ENCODE results near the gene FMO1.
"Not testable (repeated sequence)": the region's sequence is repeated elsewhere in the genome, so short reads cannot be mapped to it uniquely, and the experiment has no call there.

The FMO1 gene

GRCh38 chr1:171219346-171220080, 28.8 kb upstream of the FMO1 start:
- peak overlapping the region; percentile 77 for H3K9ac ChIP-seq (ENCODE audit: low read depth, low read length)
- peak overlapping the region; percentile 97 for H3K27ac ChIP-seq (ENCODE audit: low read depth, low read length)
- H3K4me3 ChIP-seq (ENCODE audit: low read depth, low read length) = peak overlapping the region; percentile 64

GRCh38 chr1:171220081-171220420, 28.2 kb upstream of the FMO1 start:
- peaks cover 9% of the 10 kb centered on the region; the same call in 1 of the 2 replicates for H3K9me3 ChIP-seq (ENCODE audit: control insufficient read depth, insufficient read depth, low read length)
- H3K36me3 ChIP-seq (ENCODE audit: control insufficient read depth, insufficient read depth, low read length) = no peaks in the 10 kb centered on the region
- H3K27me3 ChIP-seq (ENCODE audit: control insufficient read depth, insufficient read depth, low read length) = no peaks in the 10 kb centered on the region
- H3K4me3 ChIP-seq (ENCODE audit: low read depth, low read length) = peak overlapping the region; percentile 64
- peaks cover 47% of the 10 kb centered on the region for H3K4me1 ChIP-seq (ENCODE audit: control insufficient read depth, insufficient read depth, low read length)
- H3K27ac ChIP-seq (ENCODE audit: low read depth, low read length) = peak overlapping the region; percentile 97
- H3K9ac ChIP-seq (ENCODE audit: low read depth, low read length) = peak overlapping the region; percentile 82

More at GRCh38 chr1:171219346-171220080, 28.8 kb upstream of the FMO1 start:
- peaks cover 47% of the 10 kb centered on the region for H3K4me1 ChIP-seq (ENCODE audit: control insufficient read depth, insufficient read depth, low read length)
- peaks cover 9% of the 10 kb centered on the region; the same call in 1 of the 2 replicates for H3K9me3 ChIP-seq (ENCODE audit: control insufficient read depth, insufficient read depth, low read length)
- H3K27me3 ChIP-seq (ENCODE audit: control insufficient read depth, insufficient read depth, low read length) = no peaks in the 10 kb centered on the region
- no peaks in the 10 kb centered on the region for H3K36me3 ChIP-seq (ENCODE audit: control insufficient read depth, insufficient read depth, low read length)

- Histone ChIP-seq H3K4me3 (ENCODE audit: low read depth, low read length) (peak overlapping the region; percentile 64), H3K27me3 (ENCODE audit: control insufficient read depth, insufficient read depth, low read length) (no peaks in the 10 kb centered on the region), H3K36me3 (ENCODE audit: control insufficient read depth, insufficient read depth, low read length) (no peaks in the 10 kb centered on the region), H3K27ac (ENCODE audit: low read depth, low read length) (peak overlapping the region; percentile 97), H3K9ac (ENCODE audit: low read depth, low read length) (peak overlapping the region; percentile 82), H3K9me3 (ENCODE audit: control insufficient read depth, insufficient read depth, low read length) (peaks cover 9% of the 10 kb centered on the region; the same call in 1 of the 2 replicates), H3K4me1 (ENCODE audit: control insufficient read depth, insufficient read depth, low read length) (peaks cover 47% of the 10 kb centered on the region)
Measured at GRCh38 chr1:171220581-171221054, 27.7 kb upstream of the FMO1 start.

GRCh38 chr1:171221665-171222591, 26.4 kb upstream of the FMO1 start:
- H3K27ac ChIP-seq (ENCODE audit: low read depth, low read length) = peak overlapping the region; percentile 97
- peaks cover 47% of the 10 kb centered on the region for H3K4me1 ChIP-seq (ENCODE audit: control insufficient read depth, insufficient read depth, low read length)
- H3K4me3 ChIP-seq (ENCODE audit: low read depth, low read length) = no peak overlapping the region
- H3K9me3 ChIP-seq (ENCODE audit: control insufficient read depth, insufficient read depth, low read length) = peaks cover 9% of the 10 kb centered on the region; the same call in 1 of the 2 replicates
- H3K9ac ChIP-seq (ENCODE audit: low read depth, low read length) = no peak overlapping the region
- H3K36me3 ChIP-seq (ENCODE audit: control insufficient read depth, insufficient read depth, low read length) = no peaks in the 10 kb centered on the region
- H3K27me3 ChIP-seq (ENCODE audit: control insufficient read depth, insufficient read depth, low read length) = no peaks in the 10 kb centered on the region

GRCh38 chr1:171222936-171223335, 25.4 kb upstream of the FMO1 start:
- no peak overlapping the region for H3K27ac ChIP-seq (ENCODE audit: low read depth, low read length)
- H3K9ac ChIP-seq (ENCODE audit: low read depth, low read length) = no peak overlapping the region
- no peaks in the 10 kb centered on the region for H3K27me3 ChIP-seq (ENCODE audit: control insufficient read depth, insufficient read depth, low read length)
- H3K4me3 ChIP-seq (ENCODE audit: low read depth, low read length) = no peak overlapping the region
- peaks cover 46% of the 10 kb centered on the region for H3K4me1 ChIP-seq (ENCODE audit: control insufficient read depth, insufficient read depth, low read length)
- H3K9me3 ChIP-seq (ENCODE audit: control insufficient read depth, insufficient read depth, low read length) = peaks cover 5% of the 10 kb centered on the region; the same call in 1 of the 2 replicates
- no peaks in the 10 kb centered on the region for H3K36me3 ChIP-seq (ENCODE audit: control insufficient read depth, insufficient read depth, low read length)

- peaks cover 33% of the 10 kb centered on the region for H3K4me1 ChIP-seq (ENCODE audit: control insufficient read depth, insufficient read depth, low read length)
- H3K4me3 ChIP-seq (ENCODE audit: low read depth, low read length) = not testable (repeated sequence)
Measured at GRCh38 chr1:171224257-171224656, 24.0 kb upstream of the FMO1 start.

GRCh38 chr1:171226747-171227370, 21.4 kb upstream of the FMO1 start:
- Histone ChIP-seq H3K36me3 (ENCODE audit: control insufficient read depth, insufficient read depth, low read length) (no peaks in the 10 kb centered on the region), H3K4me3 (ENCODE audit: low read depth, low read length) (no peak overlapping the region), H3K4me1 (ENCODE audit: control insufficient read depth, insufficient read depth, low read length) (peaks cover 21% of the 10 kb centered on the region), H3K9ac (ENCODE audit: low read depth, low read length) (no peak overlapping the region), H3K27ac (ENCODE audit: low read depth, low read length) (no peak overlapping the region), H3K27me3 (ENCODE audit: control insufficient read depth, insufficient read depth, low read length) (no peaks in the 10 kb centered on the region), H3K9me3 (ENCODE audit: control insufficient read depth, insufficient read depth, low read length) (no peaks in the 10 kb centered on the region)

More at GRCh38 chr1:171224257-171224656, 24.0 kb upstream of the FMO1 start:
- not testable (repeated sequence) for H3K9me3 ChIP-seq (ENCODE audit: control insufficient read depth, insufficient read depth, low read length); H3K27me3 ChIP-seq (ENCODE audit: control insufficient read depth, insufficient read depth, low read length); H3K36me3 ChIP-seq (ENCODE audit: control insufficient read depth, insufficient read depth, low read length); H3K27ac ChIP-seq (ENCODE audit: low read depth, low read length); H3K9ac ChIP-seq (ENCODE audit: low read depth, low read length)

- Histone ChIP-seq H3K9me3 (ENCODE audit: control insufficient read depth, insufficient read depth, low read length) (no peaks in the 10 kb centered on the region), H3K27ac (ENCODE audit: low read depth, low read length) (no peak overlapping the region), H3K36me3 (ENCODE audit: control insufficient read depth, insufficient read depth, low read length) (no peaks in the 10 kb centered on the region), H3K9ac (ENCODE audit: low read depth, low read length) (no peak overlapping the region), H3K27me3 (ENCODE audit: control insufficient read depth, insufficient read depth, low read length) (no peaks in the 10 kb centered on the region), H3K4me3 (ENCODE audit: low read depth, low read length) (no peak overlapping the region), H3K4me1 (ENCODE audit: control insufficient read depth, insufficient read depth, low read length) (no peaks in the 10 kb centered on the region)
Measured at GRCh38 chr1:171231326-171231725, 17.0 kb upstream of the FMO1 start.

- H3K27me3 ChIP-seq (ENCODE audit: control insufficient read depth, insufficient read depth, low read length) = no peaks in the 10 kb centered on the region
- H3K9ac ChIP-seq (ENCODE audit: low read depth, low read length) = no peak overlapping the region
- H3K9me3 ChIP-seq (ENCODE audit: control insufficient read depth, insufficient read depth, low read length) = no peaks in the 10 kb centered on the region
- H3K36me3 ChIP-seq (ENCODE audit: control insufficient read depth, insufficient read depth, low read length) = no peaks in the 10 kb centered on the region
- no peaks in the 10 kb centered on the region for H3K4me1 ChIP-seq (ENCODE audit: control insufficient read depth, insufficient read depth, low read length)
- no peak overlapping the region for H3K27ac ChIP-seq (ENCODE audit: low read depth, low read length)
- no peak overlapping the region for H3K4me3 ChIP-seq (ENCODE audit: low read depth, low read length)
Measured at GRCh38 chr1:171233183-171233582, 15.1 kb upstream of the FMO1 start.

- H3K4me1 ChIP-seq (ENCODE audit: control insufficient read depth, insufficient read depth, low read length); H3K9me3 ChIP-seq (ENCODE audit: control insufficient read depth, insufficient read depth, low read length); H3K9ac ChIP-seq (ENCODE audit: low read depth, low read length); H3K36me3 ChIP-seq (ENCODE audit: control insufficient read depth, insufficient read depth, low read length); H3K27ac ChIP-seq (ENCODE audit: low read depth, low read length); H3K4me3 ChIP-seq (ENCODE audit: low read depth, low read length); H3K27me3 ChIP-seq (ENCODE audit: control insufficient read depth, insufficient read depth, low read length): not testable (repeated sequence)
Measured at GRCh38 chr1:171236231-171236630, 12.1 kb upstream of the FMO1 start.
